CD4-positive, alpha-beta T cell treated with Interleukin-4 for 4 hours (primary cell): ENCODE measurements around the gene XPO6.

Experiments
- DNase-seq: peaks from one replicate; pipeline ENCODE4 v3.0.0-alpha.2; 2020

XPO6 gene

DNA sequence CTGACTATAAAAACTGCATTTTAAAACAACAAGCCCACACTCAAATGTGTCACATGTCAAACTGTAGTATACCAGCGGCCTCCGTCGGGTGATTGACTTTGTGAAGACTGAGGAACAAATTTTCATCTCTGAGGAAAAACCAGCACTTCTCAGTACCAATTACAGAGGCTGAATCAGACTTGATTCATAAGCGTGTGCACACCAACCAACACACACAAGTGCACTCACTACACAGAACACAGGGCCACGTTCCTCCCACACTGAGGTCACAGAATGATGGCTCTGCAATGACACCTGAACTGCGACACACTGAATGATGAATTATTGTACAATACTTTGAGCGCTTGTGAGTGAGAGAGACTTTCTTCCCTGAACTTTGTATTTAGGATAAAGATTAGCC is 29.6 kb downstream of the XPO6 start:
- peak; percentile 51 for DNase-seq

DNA sequence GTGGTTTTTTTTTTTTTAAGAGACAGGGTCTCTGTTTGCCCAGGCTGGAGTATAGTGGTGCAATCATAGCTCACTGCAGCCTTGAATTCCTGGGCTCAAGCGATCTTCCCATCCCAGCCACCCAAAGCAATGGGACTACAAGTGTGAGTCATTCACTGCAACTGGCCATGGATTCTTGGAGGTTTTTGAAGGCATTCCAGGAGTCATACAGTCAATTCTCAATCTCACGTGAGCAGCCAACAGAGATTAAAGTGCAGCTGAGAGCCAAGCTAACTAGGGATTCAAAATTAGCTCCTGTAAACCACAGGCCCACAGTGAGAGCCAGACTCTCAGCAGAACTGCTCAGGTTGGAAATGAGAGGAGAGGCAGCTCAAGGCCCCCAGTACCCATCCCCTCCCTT is 30.2 kb downstream of the XPO6 start:
- no peak for DNase-seq

GRCh38 chr16:28180655-28181460 is 30.9 kb downstream of the XPO6 start:
- peak; percentile 34 for DNase-seq

- peak; percentile 31 for DNase-seq
Measured at GRCh38 chr16:28179354-28179753, 32.4 kb downstream of the XPO6 start.

- no peak for DNase-seq
Measured at GRCh38 chr16:28175715-28176114, 36.0 kb downstream of the XPO6 start.

DNA sequence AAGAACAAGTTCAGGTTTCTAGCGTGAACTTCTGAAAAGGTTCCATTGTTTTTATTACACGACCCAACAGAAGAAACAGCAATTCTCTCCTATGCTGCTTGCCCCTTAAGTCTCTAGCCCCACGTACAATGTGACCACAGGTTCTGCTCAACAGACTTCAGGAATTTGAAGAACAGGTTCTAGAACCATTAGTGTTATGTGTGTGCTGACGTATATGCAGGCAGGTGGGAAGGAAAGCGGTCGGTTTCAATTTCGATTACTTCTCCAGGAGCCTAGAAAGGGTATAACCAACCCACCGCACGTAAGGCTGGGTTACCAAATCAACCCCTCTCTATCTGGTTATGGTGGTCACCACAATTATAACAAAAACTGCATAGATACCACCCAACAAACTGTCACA is 39.4 kb downstream of the XPO6 start:
- DNase-seq, result no peak

- no peak for DNase-seq
Measured at GRCh38 chr16:28171816-28172215, 39.9 kb downstream of the XPO6 start.

- DNase-seq, result peak; percentile 70
Measured at GRCh38 chr16:28168991-28169554, 42.7 kb downstream of the XPO6 start.

DNA sequence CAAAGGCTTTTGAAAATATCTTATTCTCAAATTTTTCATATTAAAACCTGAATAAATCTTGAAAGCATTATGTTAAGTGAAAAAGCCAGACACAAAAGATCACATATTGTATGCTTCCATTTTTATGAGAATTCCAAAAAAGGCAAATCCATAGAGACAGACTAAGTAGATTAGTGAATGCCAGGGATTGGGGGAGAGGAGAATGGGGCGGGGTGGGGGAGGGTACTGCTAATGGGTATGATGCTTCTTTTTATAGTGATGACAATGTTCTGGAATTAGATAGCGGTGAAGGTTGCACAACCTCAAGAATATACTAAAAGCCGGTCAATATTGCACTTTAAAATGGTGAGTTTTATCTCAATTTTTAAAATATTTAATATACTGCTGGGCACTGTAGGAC is 44.0 kb downstream of the XPO6 start:
- no peak for DNase-seq

DNA sequence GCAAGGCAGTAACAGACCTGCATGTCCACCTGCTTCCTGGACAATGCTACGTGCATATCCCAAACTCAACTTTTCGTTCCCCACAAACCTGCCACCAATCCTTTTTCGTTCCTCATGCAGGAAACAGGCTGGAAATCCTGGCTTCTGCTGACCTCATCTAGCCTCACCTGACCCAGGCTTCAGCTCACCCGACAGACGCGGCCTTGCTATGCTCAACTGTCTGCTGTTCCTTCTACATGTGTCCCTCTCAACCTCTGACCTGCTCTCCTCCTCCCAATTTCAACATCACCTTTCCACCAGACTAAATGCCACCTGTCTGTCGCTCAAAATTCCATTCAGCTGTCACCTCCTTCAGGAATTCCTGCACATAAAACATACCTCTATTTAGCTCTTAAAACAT is 44.5 kb downstream of the XPO6 start:
- DNase-seq, result no peak

DNA sequence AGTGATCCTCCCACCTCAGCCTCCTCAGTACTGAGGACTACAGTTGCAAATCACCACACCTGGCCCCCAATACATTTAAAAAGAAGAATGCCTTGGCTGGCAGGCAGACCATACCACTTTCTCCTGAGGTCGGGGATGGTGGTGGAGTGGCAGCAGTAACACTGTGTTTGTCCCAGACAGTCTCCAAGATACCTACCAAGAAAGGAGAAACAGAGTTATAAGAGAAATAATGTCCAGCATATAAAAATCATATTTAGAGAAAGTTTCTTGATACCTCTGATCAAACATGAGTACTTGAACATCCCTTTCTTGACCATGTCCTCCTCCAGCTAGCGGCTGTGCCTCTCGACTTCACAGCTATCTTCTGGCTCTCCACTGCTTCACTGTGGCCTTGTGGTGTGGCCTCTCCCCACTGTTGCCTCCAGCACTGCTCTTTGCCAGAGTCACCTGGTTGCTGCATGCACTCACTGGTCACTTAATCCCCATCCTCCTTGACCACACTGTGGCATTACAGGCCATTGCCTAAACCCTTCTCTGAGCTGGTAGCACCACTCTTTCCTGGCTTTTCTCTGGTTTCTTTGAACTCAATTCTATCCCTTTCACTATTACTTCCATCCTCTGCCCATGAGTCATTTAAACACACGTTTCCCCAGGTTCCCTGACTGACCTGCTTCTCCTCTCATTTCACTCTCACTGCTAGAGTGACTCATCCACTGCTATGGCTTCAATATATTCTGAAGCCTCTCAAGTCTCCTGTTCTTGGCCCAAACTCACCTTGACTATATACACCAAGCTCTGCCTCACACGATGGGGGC is 45.2 kb downstream of the XPO6 start:
- DNase-seq, result peak; percentile 46

- no peak for DNase-seq
Measured at GRCh38 chr16:28165598-28165997, 46.2 kb downstream of the XPO6 start.

DNA sequence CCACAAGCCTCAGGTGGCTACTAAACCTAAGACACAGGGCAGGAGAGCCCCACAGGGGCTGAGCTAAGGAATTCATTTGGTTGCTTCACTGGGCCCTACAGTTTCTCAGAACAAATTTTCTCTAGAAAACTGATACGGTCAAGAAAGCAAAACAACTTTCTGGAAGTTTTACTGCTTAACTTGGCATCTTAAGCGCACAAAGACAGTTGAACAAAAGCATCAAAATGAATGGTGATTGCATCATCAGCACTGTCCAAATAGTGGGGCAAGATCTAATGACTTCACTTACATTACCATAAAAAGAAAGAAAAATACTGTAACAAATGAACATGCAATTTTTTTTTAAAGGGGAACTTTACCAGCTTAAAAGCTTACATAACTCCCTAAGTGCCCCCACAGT is 47.6 kb downstream of the XPO6 start:
- no peak for DNase-seq

- DNase-seq, result no peak
Measured at GRCh38 chr16:28163699-28164098, 48.1 kb downstream of the XPO6 start.

DNA sequence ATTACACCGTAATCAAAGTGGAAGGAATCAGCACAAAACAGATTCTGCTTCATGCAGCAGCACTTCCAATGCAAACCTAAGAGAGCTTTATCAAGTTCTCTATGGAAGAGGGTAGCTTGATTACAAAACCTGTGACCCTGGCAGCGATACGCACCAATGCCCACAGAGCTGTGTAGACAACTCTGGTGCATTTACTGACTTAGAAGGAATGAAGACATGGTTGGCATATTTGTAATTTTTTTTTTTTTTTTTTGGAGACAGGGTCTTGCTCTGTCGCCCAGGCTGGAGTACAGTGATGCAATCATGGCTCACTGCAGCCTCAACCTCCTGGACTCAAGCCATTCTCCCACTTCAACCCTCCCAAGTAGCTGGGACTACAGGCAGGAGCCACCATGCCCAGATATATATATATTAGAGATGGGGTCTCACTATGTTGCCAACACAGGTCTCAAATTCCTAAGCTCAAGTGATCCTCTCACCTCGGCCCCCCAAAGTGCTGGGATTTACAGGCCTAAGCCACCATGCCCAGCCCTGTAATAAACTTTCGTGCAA is 49.4 kb downstream of the XPO6 start:
- no peak for DNase-seq

DNA sequence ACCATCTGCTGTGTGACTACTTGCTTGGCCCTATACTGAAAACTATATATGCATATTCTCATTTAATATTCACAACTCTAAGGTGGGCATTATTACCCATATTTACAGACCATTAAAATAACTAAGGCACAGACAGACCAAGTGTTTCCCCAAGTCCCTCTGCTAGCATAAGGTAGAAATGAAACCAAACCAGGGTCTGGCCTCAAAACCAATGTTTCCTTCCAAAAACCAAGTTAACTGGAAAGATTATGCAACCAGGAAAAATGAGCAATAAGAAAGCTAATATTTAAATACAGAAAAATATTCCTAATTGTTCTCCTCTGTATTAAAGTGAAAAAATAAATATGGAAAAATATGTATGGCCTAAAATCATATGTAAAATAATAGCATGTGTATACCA is 50.1 kb downstream of the XPO6 start:
- no peak for DNase-seq

GRCh38 chr16:28158136-28158535 is 53.6 kb downstream of the XPO6 start:
- no peak for DNase-seq

- no peak for DNase-seq
Measured at GRCh38 chr16:28156056-28156680, 55.6 kb downstream of the XPO6 start.

DNA sequence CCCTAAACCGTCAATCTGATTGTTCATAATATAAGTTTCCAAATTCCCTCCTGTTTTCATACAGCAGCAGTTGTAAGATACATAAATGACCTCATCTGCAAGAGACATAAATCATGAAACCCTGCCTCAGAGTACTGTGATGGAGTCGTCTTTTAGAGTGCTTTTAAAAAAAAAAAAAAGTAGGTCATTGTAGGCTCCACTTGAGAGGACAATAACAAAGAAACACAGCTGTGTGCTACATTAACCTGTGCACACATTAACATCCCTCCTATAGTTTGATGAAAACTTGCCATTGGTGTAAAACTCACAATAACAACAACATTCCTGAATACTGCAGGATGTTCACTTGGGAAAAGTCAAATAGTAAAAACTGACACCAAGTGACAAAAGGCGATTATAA is 56.5 kb downstream of the XPO6 start:
- no peak for DNase-seq

DNA sequence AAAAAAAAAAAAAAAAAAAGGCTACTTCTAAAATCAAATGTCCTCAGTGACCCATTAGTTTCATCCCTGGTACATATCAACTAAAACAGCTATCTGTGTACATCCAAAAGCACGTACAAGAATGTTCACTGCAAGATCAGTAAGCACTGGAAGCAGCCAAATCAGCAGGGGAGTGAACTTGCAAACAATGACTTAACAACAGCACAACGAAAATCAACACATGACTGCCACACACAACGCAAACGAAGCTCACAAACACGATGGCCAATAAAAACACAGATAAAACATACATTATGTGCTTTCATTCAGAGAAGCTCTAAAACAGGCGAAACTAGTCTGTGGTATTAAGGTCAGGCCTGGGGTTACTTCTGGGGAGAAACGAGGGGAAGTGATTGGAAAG is 60.6 kb downstream of the XPO6 start:
- no peak for DNase-seq

GRCh38 chr16:28149011-28149888 is 62.5 kb downstream of the XPO6 start:
- DNase-seq, result no peak

- DNase-seq, result no peak
Measured at GRCh38 chr16:28146536-28146935, 65.2 kb downstream of the XPO6 start.
